Endothelial cell (in vitro differentiated cells): ENCODE measurements around the gene ENO4. TPM values are rescaled to one million over a fixed set of nuclear protein-coding genes. Genes with fewer than 3 reads are reported as not detected.

Experiments used
- DNase-seq: peaks from one replicate; pipeline ENCODE4 v3.0.0; 2021; ENCODE audit warnings: low spot score
- H3K27ac Mint-ChIP-seq: one replicate; pipeline ENCODE4 v1.8.0; 2021; ENCODE audit warnings: mixed read lengths, inconsistent platforms; ENCODE audit not compliant: unreplicated experiment
- H3K27me3 Mint-ChIP-seq: one replicate; pipeline ENCODE4 v1.8.0; 2021; ENCODE audit warnings: mild to moderate bottlenecking, moderate library complexity, mixed read lengths, inconsistent platforms; ENCODE audit not compliant: unreplicated experiment
- H3K36me3 Mint-ChIP-seq: one replicate; pipeline ENCODE4 v1.8.0; 2021; ENCODE audit warnings: mild to moderate bottlenecking, low read depth, mixed read lengths, inconsistent platforms; ENCODE audit not compliant: unreplicated experiment
- H3K4me1 Mint-ChIP-seq: one replicate; pipeline ENCODE4 v1.8.0; 2021; ENCODE audit warnings: mild to moderate bottlenecking, mixed read lengths, inconsistent platforms; ENCODE audit not compliant: unreplicated experiment
- H3K4me3 Mint-ChIP-seq: one replicate; pipeline ENCODE4 v1.8.0; 2021; ENCODE audit warnings: mild to moderate bottlenecking, mixed read lengths, inconsistent platforms; ENCODE audit not compliant: unreplicated experiment
- H3K9me3 Mint-ChIP-seq: one replicate; pipeline ENCODE4 v1.8.0; 2021; ENCODE audit warnings: mixed read lengths, inconsistent platforms; ENCODE audit not compliant: unreplicated experiment
- CTCF ChIP-seq: fragments of 200-600 bp; sonication (generic); IDR thresholded peaks from one replicate; pipeline ENCODE4 v1.5.0; 2021; ENCODE audit warnings: antibody characterized with exemption; ENCODE audit not compliant: unreplicated experiment
- total RNA-seq: library from RNA; stranded (reverse); fragmentation: NEBNext Ultra II Directional; extraction: Animal tissue kit (Norgen Biotek cat#: 25700); gene quantifications from one replicate; pipeline ENCODE4 v1.2.1, GENCODE V29; 2021; ENCODE audit not compliant: unreplicated experiment

ENO4 gene
- total RNA-seq, 1 donor from 2014 or later: 1.1 TPM

GRCh38 chr10:116825901-116826300, 23.4 kb upstream of the ENO4 start:
- Mint-ChIP-seq H3K27me3 (no peaks in the 10 kb centered on the region), H3K9me3 (no peaks in the 10 kb centered on the region), H3K4me1 (no peaks in the 10 kb centered on the region), H3K27ac (no peak overlapping the region), H3K36me3 (peaks cover 5% of the 10 kb centered on the region), H3K4me3 (no peak overlapping the region)
- DNase-seq: no peak
- TF ChIP-seq CTCF: no peak

GRCh38 chr10:116826803-116827202, 22.5 kb upstream of the ENO4 start:
- TF ChIP-seq CTCF: no peak

GRCh38 chr10:116827214-116827671, 22.1 kb upstream of the ENO4 start:
- no peak overlapping the region for H3K4me3 Mint-ChIP-seq
- no peak for DNase-seq
- no peak overlapping the region for H3K27ac Mint-ChIP-seq
- H3K27me3 Mint-ChIP-seq: no peaks in the 10 kb centered on the region
- peaks cover 5% of the 10 kb centered on the region for H3K36me3 Mint-ChIP-seq
- no peak for TF ChIP-seq CTCF
- H3K9me3 Mint-ChIP-seq: no peaks in the 10 kb centered on the region
- H3K4me1 Mint-ChIP-seq: no peaks in the 10 kb centered on the region

More at GRCh38 chr10:116826803-116827202, 22.5 kb upstream of the ENO4 start:
- no peak for DNase-seq
- Mint-ChIP-seq H3K4me1 (no peaks in the 10 kb centered on the region), H3K36me3 (peaks cover 5% of the 10 kb centered on the region), H3K9me3 (no peaks in the 10 kb centered on the region), H3K4me3 (no peak overlapping the region), H3K27ac (no peak overlapping the region), H3K27me3 (no peaks in the 10 kb centered on the region)

- Mint-ChIP-seq H3K9me3 (no peaks in the 10 kb centered on the region), H3K4me1 (no peaks in the 10 kb centered on the region), H3K27me3 (no peaks in the 10 kb centered on the region), H3K36me3 (peaks cover 5% of the 10 kb centered on the region), H3K27ac (no peak overlapping the region), H3K4me3 (no peak overlapping the region)
- TF ChIP-seq CTCF: no peak
- DNase-seq: no peak
Observed at GRCh38 chr10:116828116-116828515, 21.2 kb upstream of the ENO4 start.

- Mint-ChIP-seq H3K27me3 (no peaks in the 10 kb centered on the region), H3K4me1 (no peaks in the 10 kb centered on the region), H3K4me3 (no peak overlapping the region), H3K9me3 (no peaks in the 10 kb centered on the region), H3K27ac (no peak overlapping the region), H3K36me3 (peaks cover 5% of the 10 kb centered on the region)
- no peak for TF ChIP-seq CTCF
- no peak for DNase-seq
Observed at GRCh38 chr10:116829711-116830110, 19.6 kb upstream of the ENO4 start.
